Gastroesophageal sphincter (tissue), 4 donors: ENCODE measurements around the gene PTCD3. TPM values are rescaled to one million over a fixed set of nuclear protein-coding genes. Genes with fewer than 3 reads are reported as not detected.

ENCODE experiments used
- ATAC-seq: fragments of 150-250 bp; one replicate; pipeline ENCODE4 v1.9.1; 2016; ENCODE audit warnings: mild to moderate bottlenecking, moderate library complexity
- H3K27ac ChIP-seq, 4 donors: fragments of 200-600 bp; sonication (generic) in 3 of 4; 1 replicate in 3 of 4; 2 replicates in 1 of 4; pipeline ENCODE4 v1.5.1; 2016 to 2019
- H3K27me3 ChIP-seq: fragments of 200-600 bp; sonication (generic); one replicate; pipeline ENCODE4 v1.5.1; 2019
- H3K36me3 ChIP-seq, 2 donors: fragments of 200-600 bp; sonication (generic); one replicate each; pipeline ENCODE4 v1.5.1; 2019; ENCODE audit warnings: control low read depth in 1 of 2
- H3K4me1 ChIP-seq, 3 donors: fragments of 200-600 bp; sonication (generic); 1 replicate in 2 of 3; 2 replicates in 1 of 3; pipeline ENCODE4 v1.5.1; 2016 to 2019; ENCODE audit warnings: control low read depth in 2 of 3
- H3K4me3 ChIP-seq, 2 donors: fragments of 200-600 bp; sonication (generic); one replicate each; pipeline ENCODE4 v1.5.1; 2019; ENCODE audit warnings: mild to moderate bottlenecking in 1 of 2, moderate library complexity in 1 of 2
- H3K9me3 ChIP-seq, 3 donors: fragments of 200-600 bp; sonication (generic); one replicate each; pipeline ENCODE4 v1.5.1; 2017 to 2019; ENCODE audit warnings: control low read depth in 2 of 3
- EP300 ChIP-seq: sonication (generic); formaldehyde crosslinking; IDR thresholded peaks from one replicate; pipeline ENCODE4 v1.6.1; 2017; ENCODE audit warnings: antibody characterized with exemption, mild to moderate bottlenecking
- POLR2A ChIP-seq, 2 donors: fragments of 450-650 bp; IDR thresholded peaks; one replicate each; pipeline ENCODE4 v1.6.1; 2017; ENCODE audit warnings: antibody characterized with exemption in 2 of 2, mild to moderate bottlenecking in 2 of 2, moderate library complexity in 1 of 2
- POLR2AphosphoS5 ChIP-seq: sonication (generic); formaldehyde crosslinking; IDR thresholded peaks from one replicate; pipeline ENCODE4 v1.6.1; 2017; ENCODE audit warnings: antibody characterized with exemption
- WGBS, 2 donors: methylation state at CpG; one replicate each; pipeline ENCODE4 v1.1.5; 2018; ENCODE audit warnings: low coverage in 1 of 2; 5-methylcytosine and 5-hydroxymethylcytosine counted together
- total RNA-seq, 4 donors: library from RNA; depleted of rRNA; stranded (reverse); fragments of >200 nt; gene quantifications; one replicate each; pipeline ENCODE4 v1.1.0, GENCODE V29; 2016
- TF ChIP-seq, protein P1 (sequence below), 4 experiments: fragments of 200-600 bp in 2 of 4; fragments of 450-650 bp in 2 of 4; sonication (generic) in 1 of 4; IDR thresholded peaks; one replicate each; pipeline ENCODE4 v1.5.1; 2017 to 2019; ENCODE audit warnings: antibody characterized with exemption in 4 of 4, mild to moderate bottlenecking in 2 of 4, moderate library complexity in 2 of 4

Gene PTCD3
- total RNA-seq, 4 donors from 2014 or later, result 34.7 to 85.1 (median 58.5) TPM

DNA sequence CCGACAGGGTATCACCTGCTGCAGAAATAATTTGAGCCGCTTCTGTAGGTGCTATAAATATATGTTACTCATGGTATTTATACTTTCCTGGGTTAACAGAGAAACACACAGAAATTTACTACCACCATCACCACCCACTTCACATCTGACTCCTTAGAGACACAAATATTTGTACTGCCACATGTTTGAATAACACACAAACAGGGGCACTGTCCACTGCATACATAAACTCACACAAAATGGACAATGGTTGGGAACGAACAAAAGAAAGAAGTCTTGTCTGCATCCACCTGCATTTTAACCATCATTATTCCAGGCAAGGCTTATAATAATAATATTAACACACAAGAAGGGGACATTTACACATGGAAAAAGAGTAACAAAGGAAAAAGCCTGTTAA lies 65.3 kb downstream of the PTCD3 start:
- ATAC-seq, result no peak
- peaks cover 0 to 6% (median 0%) of the 10 kb centered on the region in 3 donors for H3K4me1 ChIP-seq
- no peak overlapping the region for H3K4me3 ChIP-seq
- no peaks in the 10 kb centered on the region for H3K27me3 ChIP-seq
- TF ChIP-seq EP300 (no peak), POLR2AphosphoS5 (no peak), POLR2A (IDR thresholded peaks at IDR 0.05) (no peak)
- TF ChIP-seq, protein P1, sequence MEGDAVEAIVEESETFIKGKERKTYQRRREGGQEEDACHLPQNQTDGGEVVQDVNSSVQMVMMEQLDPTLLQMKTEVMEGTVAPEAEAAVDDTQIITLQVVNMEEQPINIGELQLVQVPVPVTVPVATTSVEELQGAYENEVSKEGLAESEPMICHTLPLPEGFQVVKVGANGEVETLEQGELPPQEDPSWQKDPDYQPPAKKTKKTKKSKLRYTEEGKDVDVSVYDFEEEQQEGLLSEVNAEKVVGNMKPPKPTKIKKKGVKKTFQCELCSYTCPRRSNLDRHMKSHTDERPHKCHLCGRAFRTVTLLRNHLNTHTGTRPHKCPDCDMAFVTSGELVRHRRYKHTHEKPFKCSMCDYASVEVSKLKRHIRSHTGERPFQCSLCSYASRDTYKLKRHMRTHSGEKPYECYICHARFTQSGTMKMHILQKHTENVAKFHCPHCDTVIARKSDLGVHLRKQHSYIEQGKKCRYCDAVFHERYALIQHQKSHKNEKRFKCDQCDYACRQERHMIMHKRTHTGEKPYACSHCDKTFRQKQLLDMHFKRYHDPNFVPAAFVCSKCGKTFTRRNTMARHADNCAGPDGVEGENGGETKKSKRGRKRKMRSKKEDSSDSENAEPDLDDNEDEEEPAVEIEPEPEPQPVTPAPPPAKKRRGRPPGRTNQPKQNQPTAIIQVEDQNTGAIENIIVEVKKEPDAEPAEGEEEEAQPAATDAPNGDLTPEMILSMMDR (IDR thresholded peaks at IDR 0.05), result no peak
- H3K36me3 ChIP-seq, result peaks cover 6 to 85% of the 10 kb centered on the region in 2 donors
- no peaks in the 10 kb centered on the region for H3K9me3 ChIP-seq
- H3K27ac ChIP-seq, result no peak overlapping the region
- WGBS, 2 donors, result 68 to 86% methylated on average over 3 of the region's 3 CpGs

DNA sequence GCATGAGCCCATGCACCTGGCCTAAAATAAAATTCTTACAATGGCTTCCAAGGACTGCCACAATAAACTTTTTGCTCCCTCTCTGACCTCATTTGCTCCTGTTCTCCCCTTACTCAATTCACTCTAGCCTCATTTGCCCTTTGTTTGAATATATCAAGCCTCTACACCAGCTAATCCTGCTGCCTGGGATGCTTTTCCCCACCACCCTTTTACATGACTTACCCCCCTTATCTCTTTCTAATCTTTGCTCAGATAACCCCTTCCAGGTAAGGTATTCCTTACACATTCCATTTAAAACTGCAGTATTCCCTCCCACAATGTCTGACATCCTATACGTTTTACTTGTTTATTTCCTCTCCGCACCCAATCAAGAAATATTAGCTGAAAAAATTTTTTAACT lies 66.6 kb downstream of the PTCD3 start:
- H3K27me3 ChIP-seq, result no peaks in the 10 kb centered on the region
- H3K4me3 ChIP-seq, result no peak overlapping the region
- no peak for ATAC-seq
- TF ChIP-seq, protein P1 (IDR thresholded peaks at IDR 0.05), result no peak
- TF ChIP-seq POLR2AphosphoS5 (no peak), POLR2A (IDR thresholded peaks at IDR 0.05) (no peak), EP300 (no peak)
- H3K36me3 ChIP-seq, result peaks cover 6 to 85% of the 10 kb centered on the region in 2 donors
- no peaks in the 10 kb centered on the region for H3K9me3 ChIP-seq
- no peak overlapping the region for H3K27ac ChIP-seq
- 8 to 75% methylated on average over 1 of the region's 2 CpGs for WGBS, 2 donors
- peaks cover 0 to 6% (median 0%) of the 10 kb centered on the region in 3 donors for H3K4me1 ChIP-seq

DNA sequence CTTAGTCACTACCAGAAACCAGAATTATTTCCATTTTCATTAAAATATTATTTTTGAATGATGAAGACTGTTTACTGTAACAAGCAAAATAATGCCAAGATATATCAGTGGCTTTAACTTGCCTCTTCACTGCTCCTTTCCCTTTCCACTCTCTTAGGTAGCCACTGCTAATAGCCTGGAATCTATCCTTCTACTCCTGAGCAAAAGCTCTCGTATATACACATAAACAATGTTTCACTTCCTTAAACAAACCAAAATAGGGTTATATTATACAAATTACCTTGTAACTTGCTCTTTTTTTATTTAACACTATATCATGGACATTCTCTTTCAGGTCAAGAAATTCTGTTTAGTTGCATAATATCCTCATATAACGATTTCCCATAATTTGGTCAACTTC lies 68.4 kb downstream of the PTCD3 start:
- no peaks in the 10 kb centered on the region for H3K9me3 ChIP-seq
- TF ChIP-seq EP300 (no peak), POLR2AphosphoS5 (no peak), POLR2A (IDR thresholded peaks at IDR 0.05) (no peak)
- TF ChIP-seq, protein P1 (IDR thresholded peaks at IDR 0.05), result no peak
- 58 to 64% methylated on average over 2 of the region's 2 CpGs for WGBS, 2 donors
- H3K27me3 ChIP-seq, result no peaks in the 10 kb centered on the region
- no peak for ATAC-seq
- H3K27ac ChIP-seq, result no peak overlapping the region
- H3K4me3 ChIP-seq, result no peak overlapping the region
- H3K36me3 ChIP-seq, result peaks cover 10 to 85% of the 10 kb centered on the region in 2 donors
- H3K4me1 ChIP-seq, result peaks cover 0 to 6% (median 0%) of the 10 kb centered on the region in 3 donors

DNA sequence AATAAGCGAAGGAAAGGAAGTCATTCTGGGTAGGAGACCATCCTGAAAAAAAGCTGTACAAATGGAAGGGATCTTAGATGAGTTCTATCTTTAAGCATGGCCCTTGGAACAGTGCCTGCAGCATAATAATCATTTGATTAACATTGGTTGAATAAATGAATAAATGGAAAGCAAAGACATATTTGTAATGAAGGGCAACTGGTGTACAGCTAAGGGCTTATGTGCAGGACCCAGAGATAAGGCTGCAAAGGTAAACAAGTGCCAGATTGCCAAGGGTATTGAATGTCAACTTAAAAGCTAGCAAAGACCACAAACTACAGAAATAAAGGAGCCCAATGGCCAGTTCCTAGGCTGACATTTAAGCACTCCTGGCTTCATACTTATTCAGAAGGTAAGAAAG lies 69.8 kb downstream of the PTCD3 start:
- no peaks in the 10 kb centered on the region for H3K27me3 ChIP-seq
- no peaks in the 10 kb centered on the region for H3K9me3 ChIP-seq
- 94 to 100% methylated on average over 1 of the region's 1 CpG for WGBS, 2 donors
- peaks cover 0 to 6% (median 0%) of the 10 kb centered on the region in 3 donors for H3K4me1 ChIP-seq
- ATAC-seq, result no peak
- H3K27ac ChIP-seq, result no peak overlapping the region
- H3K4me3 ChIP-seq, result no peak overlapping the region
- peaks cover 4 to 83% of the 10 kb centered on the region in 2 donors for H3K36me3 ChIP-seq
- no peak for TF ChIP-seq EP300
- TF ChIP-seq POLR2A (IDR thresholded peaks at IDR 0.05), result no peak
- no peak for TF ChIP-seq POLR2AphosphoS5
- TF ChIP-seq, protein P1 (IDR thresholded peaks at IDR 0.05), result no peak

DNA sequence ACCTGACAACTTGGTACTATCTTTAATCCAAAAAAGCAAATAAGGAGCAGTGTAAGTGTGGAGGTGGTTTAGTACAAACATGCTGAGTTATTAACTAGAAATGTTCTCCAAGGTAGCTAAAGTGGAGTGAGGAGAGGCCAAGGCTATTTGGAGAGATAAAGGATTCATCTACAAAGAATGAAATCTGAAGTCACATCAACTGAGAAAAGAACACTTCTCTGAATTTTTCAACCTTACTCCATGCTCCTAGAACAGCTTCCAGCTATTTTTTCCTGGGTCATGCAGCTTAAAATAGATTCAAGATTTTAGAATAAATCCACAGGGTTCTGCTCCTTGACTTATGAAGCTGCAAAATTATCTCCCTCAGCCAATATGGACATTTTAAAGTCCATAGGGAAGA lies 70.6 kb downstream of the PTCD3 start:
- Histone ChIP-seq H3K4me3 (no peak overlapping the region), H3K4me1 (peaks cover 0 to 6% (median 0%) of the 10 kb centered on the region in 3 donors), H3K27me3 (no peaks in the 10 kb centered on the region), H3K9me3 (no peaks in the 10 kb centered on the region), H3K27ac (no peak overlapping the region), H3K36me3 (peaks cover 4 to 79% of the 10 kb centered on the region in 2 donors)
- no peak for TF ChIP-seq POLR2A (IDR thresholded peaks at IDR 0.05)
- ATAC-seq, result no peak
